Activated gamma-delta T cell treated with Interleukin-2 at 50 U/mL for 16 hours (primary cell): ENCODE measurements around the gene IL33.

Source experiments
- DNase-seq: peaks from one replicate; pipeline ENCODE4 v3.0.0-alpha.2; 2020

The IL33 gene

DNA sequence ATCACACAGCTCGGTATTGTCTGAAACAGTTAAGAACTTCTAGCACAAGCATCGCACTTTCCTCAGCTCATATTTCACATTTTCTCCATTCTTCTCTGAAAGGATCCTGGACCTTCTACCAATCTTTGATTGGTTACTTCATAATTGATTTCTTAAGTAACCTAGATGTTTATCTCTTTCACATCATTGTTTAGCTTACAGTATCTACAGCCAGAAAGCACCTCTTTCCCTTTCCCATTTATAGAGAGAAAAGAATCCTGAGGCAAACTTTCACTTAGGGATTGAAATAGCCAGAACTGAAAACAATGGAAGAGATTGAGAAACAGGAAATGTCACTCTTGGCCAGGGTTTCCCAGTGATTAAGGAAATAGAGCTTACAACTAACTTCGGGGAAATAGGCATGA, 2.5 kb downstream of the IL33 start:
- no peak for DNase-seq

DNA sequence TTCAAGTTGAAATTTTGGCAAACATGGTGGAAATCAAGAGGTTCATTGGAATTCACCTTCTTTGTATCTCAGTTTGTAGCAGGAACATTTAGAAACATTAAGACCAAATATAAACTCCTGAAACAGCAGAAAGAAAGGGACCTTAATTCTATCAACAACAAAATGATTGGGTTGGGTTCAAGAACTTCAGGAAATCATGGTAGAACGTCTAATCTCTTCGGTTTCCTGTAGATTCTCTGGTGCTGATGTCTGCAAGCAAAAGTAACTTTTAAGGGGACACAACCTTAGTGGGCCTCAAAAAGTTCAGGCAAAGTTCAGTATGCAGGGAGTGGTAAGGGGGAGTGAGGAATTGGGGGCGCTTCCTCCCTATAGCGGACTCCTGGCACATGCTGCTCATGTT, 3.4 kb downstream of the IL33 start:
- DNase-seq = no peak

DNA sequence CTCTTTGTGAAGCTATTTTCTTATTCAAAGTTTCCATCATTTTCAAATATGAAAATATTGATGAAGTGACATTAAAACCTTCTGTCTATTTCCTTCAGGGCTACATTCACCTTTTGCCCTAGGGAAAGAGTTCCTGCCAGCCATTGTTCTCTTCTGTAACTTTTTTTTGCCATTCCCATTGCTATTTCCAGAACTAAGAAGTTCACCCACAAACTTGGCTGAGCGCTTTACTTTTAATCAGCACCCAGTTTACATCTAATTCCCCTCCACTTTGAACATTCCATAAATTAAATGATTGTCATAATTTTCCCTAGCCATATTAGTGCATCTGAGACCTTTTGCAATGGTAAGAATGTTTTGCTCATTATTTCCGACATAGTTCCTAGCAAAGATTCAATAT, 4.4 kb downstream of the IL33 start:
- no peak for DNase-seq

DNA sequence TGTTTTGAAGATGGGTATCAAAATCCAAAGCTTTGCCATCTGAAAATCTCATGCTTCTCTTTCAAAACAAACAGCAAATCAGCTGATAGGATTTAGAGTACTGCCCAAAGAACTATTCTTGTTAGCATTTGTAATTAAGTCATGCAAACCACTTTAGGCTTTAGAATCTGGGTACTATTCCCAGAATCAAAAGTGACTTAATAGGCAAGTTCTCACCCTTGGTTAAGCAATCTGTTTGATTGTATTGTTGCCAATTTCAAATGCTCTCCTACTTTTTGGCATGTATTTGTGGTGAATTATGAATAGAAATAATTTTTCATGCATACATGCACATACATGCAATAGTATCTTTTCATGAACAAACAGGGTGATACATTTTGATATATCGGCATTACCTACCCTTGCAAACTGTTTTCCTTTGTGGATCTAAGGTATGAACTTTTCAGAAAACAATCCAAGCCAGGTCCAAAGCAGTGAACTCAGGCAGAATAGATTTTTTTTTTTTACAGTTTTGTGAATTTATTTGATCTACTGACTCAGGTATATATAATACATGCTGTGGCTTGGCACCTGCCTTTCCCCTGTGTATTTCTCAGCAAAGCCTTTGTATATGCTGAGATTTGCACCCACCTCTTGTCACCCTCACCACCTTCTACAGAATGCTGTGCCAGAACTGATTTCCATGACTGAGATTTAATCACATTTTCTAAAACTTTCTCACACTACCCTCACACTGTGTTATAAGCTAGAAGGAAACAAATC, 9.0 kb downstream of the IL33 start:
- no peak for DNase-seq

DNA sequence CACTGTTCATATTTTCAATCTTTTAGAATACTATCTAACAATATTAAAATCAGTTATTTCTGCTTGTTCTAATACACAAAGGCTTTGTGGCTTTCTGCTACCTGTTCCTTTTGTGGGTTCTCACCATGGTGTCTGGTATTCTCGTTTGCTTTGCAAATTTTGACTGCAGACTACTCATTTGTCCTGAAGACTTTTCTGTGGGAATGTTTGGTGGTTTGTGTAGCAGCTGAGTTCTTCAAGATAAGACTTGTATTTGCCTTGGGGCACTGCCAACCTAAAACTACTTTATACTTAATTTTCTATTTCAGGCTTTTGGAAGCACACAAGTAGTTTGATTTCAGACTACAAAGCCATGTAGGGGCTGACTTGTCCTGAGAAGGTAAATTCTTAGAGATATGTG, 11.1 kb downstream of the IL33 start:
- no peak for DNase-seq

DNA sequence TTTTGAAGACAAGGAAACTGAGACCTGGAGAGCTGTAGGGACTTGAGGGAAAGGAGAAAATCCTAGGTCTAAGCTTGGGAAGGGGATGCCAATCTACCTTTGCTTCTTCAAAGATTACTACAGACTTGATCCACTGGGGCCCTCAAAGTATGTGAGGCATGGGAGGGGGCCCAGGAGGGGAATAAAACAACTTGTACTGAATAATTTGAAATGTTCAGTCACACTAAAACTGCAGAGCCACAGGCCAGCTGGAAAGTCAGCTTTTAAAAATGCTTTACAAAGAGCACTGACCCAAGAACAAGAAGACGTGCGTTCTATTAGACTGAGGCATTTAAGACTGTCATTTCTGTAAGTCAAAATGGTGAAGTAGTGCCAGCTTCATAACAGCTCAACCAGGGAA, 13.6 kb downstream of the IL33 start:
- DNase-seq = no peak

DNA sequence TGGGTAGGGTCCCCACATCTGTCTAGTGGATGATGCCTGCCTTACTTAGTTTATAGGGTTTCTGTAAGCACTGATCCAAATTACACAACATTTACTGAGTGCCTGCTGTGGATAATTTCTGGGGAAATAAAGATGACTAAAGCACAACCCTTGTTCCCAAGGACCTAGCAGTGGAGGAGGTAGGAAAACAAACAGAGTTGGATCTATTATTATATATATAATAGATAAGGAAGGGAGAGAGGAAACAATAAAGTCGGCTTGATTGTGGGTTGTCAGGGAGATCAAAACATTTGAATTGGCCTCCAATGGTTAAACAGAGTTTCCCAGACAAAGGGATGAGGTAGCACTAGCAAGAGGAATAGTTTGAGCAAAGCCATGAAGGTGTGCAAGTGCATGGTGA, 14.0 kb downstream of the IL33 start:
- no peak for DNase-seq

DNA sequence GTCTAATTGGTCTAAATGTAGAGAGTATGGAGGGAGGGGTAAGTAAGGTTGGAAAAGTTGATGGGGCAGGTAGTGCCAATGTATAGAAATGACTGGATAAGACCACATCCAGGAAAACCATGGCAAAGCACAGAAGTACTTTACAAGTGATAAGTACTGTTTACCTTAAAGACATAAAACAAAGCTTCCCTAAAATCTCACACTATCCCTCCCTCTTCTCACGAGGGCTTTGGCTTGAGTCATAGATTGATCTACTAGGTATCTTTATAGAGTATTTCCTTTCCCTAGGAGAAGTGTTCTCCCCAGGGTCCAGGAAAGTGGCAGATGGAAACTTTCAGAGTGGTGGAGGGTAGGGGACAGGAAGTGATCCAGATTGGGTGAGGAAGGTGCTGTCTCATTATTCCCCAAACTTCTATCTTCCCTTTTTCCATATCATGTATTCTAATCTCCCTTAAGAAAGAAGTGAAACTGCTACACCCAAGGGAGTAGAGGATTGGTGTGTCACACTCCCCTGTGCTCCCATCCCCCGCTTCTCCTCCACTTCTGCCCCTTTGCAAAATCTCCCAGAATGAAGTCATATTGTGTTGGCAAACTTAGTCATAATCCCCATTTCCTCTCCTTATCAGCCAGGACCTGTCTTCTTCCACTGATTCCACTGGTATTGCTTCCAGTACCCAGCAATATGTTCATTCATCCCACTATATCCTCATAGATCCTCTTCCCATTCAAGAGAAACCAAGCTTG, 14.6 kb downstream of the IL33 start:
- DNase-seq = no peak

DNA sequence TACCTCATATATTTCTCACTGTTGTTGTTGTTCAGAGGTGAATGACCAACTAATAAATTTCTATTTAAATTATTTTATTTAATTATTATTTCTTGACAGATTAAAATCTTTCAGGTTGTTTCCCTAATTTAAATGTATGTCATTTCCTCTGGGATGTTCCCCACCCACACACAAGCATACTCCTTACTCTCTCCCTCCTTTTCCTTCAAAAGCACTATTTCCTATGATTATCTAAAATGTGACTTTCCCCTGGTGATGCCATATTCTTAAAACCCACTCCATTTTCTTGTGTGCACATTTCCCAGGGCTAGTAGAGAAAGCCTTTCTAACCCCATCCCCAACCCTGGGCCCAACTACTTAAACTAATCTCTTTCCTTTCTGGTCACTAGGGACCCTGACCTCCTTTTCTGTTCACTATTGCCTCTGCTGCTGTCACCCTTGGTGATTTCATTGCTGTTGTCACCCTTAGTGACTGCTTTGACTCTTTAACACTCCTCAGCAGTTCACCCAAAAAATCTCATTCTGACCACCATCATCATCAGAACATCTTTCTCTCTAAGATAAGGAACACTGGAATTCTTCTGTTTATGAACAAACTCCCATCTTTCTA, 16.8 kb downstream of the IL33 start:
- DNase-seq = no peak

DNA sequence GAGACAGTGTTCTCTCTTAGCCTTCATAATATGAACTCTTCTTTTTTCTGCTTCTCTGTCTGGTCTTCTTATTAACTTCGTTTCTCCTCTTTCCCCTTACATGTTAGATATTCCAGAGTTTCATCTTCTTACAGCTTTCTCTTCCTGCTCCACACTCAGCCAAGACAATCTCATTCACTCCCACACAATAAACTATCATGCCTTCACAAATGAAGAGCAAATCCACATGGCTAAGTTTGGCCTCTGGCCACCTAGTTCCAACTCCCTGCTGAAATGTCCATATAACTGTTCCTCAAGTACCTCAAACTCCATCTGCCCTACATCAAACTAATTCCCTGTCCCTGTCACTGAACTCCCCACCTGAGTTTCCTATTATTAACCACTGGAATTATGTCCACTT, 18.4 kb downstream of the IL33 start:
- DNase-seq = no peak

DNA sequence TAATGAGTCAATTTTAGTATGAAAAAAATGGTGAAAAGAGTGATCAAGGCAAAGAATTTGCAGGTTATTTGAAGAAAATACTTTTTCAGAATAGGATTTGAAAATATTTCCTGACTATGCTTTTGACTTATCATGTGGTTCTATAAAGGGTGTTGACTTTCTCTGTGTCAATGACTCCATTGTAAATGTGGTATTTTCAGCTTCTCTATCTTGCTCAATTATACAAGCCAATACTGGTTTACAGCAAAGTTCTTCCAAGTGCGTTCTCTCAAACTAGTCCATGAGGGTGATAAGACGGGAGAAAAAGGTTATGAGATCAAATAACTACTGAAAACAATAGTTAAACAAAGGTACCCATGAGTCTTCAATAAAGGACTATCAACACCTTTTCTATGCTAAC, 21.7 kb downstream of the IL33 start:
- DNase-seq = no peak

DNA sequence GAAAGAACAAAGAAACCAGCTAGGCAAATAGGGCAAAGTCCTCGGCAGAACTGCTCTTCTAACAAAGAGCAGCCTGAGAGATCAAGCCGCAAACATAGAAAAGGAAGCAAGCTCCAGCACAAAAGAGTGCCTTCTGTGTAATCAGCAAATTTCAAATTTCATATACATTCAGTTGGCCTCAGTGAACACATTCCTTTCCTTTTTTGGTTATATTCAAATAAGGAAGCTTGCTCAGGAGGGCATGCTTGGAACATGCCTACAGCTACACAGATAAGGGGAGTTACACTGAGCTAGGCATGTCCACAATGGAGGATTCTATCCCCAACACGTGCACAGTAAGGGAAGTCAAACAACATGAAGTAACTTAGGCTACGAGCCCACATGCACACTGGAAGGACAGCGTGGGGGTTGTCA, 23.4 kb downstream of the IL33 start:
- no peak for DNase-seq

DNA sequence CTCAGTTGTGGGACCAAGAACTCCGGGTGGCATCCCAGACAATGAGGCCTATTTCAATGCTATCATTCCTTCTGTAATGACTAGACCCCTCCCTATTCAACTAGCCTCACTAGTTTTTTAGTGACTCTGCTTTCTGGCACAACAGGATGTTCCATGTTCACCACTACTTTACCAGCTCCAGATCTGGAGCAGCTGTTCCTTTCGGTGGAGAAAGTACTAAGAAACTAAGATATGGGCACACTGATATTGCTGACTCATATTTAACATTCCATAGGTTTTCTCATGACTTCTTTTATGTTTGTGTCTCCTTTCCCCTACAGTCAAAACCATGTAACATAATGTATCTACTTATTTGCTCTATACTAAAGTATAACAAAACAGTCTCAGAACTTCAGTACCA, 24.1 kb downstream of the IL33 start:
- DNase-seq = no peak

DNA sequence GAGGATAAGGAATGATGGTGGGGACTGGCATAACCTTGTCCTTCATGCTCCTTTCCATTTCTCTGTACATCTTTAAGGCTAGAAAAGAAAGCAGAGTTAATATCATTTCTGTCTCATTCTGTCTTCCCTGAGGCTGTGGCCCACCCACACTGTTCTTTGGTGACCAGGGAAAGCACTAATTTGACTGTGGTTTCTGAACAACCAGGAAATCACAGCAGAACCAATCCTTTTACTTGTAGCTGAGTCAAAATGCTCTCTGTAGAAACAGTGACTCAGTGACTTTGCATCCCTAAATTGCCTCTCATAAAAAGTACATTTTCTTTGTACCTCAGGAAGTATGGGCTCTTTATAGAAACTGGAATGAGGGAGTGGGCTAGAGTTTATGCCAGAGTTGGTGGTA, 28.1 kb downstream of the IL33 start:
- no peak for DNase-seq

DNA sequence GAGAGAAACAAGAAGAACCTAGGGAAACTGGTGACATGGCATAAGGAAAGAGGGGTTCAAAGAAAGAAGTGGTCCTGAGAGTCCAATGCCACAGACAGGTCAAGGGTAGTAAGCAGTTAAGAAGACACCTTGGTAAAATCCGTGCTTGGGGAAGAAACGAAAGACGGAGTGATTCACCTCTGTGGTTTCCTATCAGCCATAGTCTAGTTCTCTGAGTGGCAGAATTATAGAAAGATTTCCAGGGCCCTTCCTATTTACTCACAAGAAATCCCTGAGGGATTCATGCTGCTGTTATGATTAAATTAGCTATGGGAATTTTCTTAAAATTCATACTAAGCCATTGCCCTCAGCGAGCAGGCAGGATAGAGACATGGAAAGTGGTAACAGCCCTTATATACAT, 31.7 kb downstream of the IL33 start:
- no peak for DNase-seq

DNA sequence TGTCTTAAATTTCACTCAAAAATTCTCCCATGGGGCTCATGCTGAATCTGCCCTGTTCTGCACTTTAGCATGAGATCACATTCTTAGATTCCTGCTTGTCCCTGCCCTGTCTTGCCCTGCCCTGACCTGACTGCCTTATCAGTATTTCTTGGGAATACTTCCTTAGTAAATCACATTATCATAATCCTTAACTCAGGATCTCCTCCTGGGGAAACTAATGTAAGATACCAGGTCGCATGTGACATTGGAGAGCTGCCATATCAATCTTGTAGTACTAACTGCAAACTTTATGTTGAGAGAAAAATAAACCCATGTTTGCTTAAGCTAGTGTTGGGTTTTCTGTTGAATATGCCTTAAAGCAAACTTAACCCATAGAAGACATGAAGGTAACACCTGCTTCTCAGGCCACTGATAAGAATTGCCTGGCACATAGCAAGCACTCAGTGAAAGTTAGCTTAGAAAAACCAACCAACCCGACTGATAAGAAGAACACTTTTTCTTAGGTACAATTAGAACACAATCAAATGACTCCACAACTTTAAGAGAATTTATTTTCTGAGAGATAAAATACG, 53.3 kb downstream of the IL33 start:
- no peak for DNase-seq

DNA sequence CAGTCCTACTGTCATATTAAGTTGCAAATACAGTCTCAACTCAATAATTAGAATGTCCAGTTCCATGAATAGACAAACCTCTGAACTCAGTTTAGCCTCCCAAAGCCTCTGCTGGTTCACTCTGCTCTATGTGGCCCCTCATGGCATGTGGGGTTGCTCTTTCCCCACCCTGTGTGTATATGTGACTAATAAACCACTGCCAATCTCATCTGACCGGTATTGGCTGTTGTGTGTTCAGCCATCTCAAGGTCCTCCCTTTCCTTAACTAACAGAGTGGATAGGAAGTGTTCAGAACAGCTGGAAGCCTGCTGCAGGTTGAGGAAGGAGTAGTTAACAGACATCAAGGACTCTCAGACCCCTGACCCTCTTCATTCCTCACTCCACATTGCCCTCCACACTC, 55.3 kb downstream of the IL33 start:
- DNase-seq = no peak

DNA sequence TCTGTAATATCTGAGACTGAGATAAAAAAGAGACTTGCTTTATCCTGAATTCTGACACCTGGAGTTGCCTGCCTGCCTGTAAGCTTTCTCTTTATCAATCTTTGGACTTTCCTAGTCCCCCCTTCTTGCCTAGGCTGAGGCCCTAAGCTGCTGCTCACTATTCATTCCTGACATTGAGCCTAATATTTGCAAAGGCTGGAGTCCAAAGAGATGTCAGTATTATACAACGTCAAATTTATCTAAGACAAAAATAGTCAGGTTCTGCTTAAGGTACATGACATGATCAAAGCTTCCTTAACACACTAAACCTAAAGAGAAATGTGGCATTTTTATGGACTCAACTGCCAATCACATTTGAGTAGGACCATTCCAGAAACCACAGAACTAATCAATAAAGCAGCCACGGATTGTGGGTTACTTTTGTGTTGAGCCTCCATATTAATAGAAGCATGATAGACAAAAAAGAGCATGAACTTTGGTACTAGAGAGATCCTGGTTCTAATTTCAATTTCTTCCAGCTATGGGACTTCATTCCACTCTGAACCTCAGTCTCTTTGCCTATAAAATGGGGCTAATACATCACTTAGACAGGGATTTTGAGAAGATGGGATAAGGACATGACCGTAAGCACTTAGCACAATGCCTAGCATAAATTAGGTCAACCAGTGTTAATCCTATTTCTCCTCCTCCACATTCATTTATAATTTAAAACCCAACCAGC, 56.1 kb downstream of the IL33 start:
- DNase-seq = no peak

DNA sequence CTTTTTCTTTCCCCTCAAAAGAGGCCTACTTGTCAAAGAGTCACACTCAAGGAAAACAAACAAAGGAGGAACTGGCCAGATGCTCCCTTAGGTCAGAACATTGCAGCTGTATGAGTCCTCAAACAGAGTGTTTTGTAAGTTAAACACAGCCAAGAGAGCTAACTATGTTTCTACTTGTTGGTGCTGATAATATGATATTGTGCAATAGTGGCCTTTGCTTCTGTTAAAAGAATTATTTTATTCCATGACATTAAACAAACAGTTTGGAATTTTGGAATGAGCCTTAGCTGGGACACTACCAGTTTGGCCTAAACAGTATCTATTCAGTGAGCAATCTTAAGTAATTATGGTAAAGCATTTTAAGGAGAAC, 56.6 kb downstream of the IL33 start:
- no peak for DNase-seq

DNA sequence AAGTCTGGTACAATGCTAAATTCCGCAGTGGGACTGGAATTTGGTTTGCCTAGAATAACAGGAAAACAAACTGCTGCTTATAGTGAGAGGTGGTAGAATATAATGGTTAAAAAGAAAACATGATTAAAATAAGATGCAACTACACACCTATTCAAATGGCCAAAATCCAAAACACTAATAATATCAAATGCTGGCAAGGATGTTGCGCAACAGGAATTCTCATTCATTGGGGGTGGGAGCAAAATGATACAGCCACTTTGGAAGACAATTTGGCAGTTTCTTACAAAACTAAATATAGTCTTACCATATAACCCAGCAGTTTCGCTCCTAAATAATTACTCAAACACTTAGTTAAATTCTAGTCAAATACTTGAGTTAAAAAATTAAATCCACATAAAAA, 61.8 kb downstream of the IL33 start:
- DNase-seq = no peak

DNA sequence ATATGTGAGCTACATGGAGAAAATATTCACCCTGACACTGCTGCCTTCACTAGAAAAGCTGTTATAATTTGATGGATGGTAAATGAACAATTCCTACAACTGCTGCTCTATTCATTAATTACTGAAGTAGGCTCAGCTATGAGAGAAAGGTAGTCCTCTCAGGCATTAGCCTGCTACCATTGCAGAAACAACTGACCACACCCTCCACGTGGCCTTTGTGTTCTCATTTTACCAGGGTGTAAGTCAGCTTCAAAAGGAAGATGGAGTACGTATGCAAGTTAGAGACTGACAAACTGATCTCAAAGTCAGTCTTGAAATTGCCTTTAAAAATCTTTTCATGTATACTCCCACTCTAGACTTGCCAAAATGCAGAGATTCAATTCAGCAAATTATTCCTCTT, 86.3 kb downstream of the IL33 start:
- DNase-seq = no peak

DNA sequence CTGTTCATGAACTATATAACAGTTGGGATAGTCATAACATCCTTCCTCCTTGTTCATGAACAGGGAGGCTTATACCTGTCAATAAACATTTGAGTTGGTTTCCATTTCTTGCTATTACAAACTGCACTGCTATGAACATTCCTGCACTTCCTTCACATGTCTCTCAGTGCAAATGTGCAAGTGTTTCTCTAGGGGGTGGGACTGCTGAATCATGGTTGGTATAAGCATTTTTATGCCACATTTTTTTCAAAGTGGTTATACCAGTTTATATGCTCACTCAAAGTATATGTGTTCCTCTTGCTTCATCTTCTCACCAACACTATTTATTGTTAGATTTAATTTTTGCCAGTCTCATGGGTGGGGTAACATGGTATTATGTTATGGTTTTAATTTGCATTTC, 86.8 kb downstream of the IL33 start:
- DNase-seq = no peak

DNA sequence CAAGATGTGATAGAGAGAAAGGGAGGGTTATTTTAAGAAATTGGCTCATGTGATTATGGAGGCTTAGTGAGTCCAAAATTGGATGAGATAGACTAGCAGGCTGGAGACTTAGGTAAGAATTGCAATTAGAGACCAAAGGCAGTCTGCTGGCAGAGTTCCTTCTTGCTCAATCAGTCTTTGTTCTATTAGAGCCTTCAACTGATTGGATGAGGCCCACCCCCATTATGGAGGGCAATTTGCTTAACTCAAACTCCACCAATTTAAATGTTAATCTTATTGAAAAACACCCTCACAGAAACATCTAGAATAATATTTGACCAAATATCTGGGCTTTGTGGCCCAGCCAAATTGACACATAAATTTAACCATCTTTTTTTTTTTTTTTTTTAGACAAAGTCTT, 88.6 kb downstream of the IL33 start:
- no peak for DNase-seq
